ENCODE data around the gene HES5. TPM values are rescaled to one million over a fixed set of nuclear protein-coding genes. Genes with fewer than 3 reads are reported as not detected.

HES5 gene
- total RNA-seq, 1 experiment from 2014 or later, result 0.84 TPM

- no peaks in the 10 kb centered on the region for H3K9me2 ChIP-seq (replicated peaks; ENCODE audit: low read length)
- intact Hi-C loops (cut with micrococcal nuclease), result loop anchor here (1.0 kb wide), 3 partner anchors 42 to 79 kb away; no protein-coding TSS in a partner anchor
- H4K20me1 ChIP-seq (ENCODE audit: low read length), result no peaks in the 10 kb centered on the region
- peaks cover 20% of the 10 kb centered on the region for H3K4me1 ChIP-seq (ENCODE audit: insufficient read depth, low read length)
- peak overlapping the region; percentile 72 for H3K4me2 ChIP-seq (ENCODE audit: low read length)
- CTCF ChIA-PET, result interaction anchor here (0.5 to 1.0 kb wide), 4 partner anchors 53 to 997 kb away, joined by 3 to 4 read pairs (median 3); no protein-coding TSS in a partner anchor
- H3K27ac ChIP-seq (ENCODE audit: low read length), result peak overlapping the region; percentile 20
- TF ChIP-seq EZH2phosphoT487 (IDR thresholded peaks at IDR 0.05; ENCODE audit: borderline replicate concordance, low read length) (no peak), EZH2 (IDR thresholded peaks at IDR 0.05; ENCODE audit: low read length, unreplicated experiment) (no peak), CTCF (conservative IDR thresholded peaks at IDR 0.05; ENCODE audit: low read depth, low read length) (no peak)
- no peak overlapping the region for H2AFZ ChIP-seq (ENCODE audit: low read length)
- no peaks in the 10 kb centered on the region for H3K79me2 ChIP-seq (ENCODE audit: low read length)
- H3K9ac ChIP-seq (ENCODE audit: low read length), result peak overlapping the region; percentile 0; the same call in 1 of the 2 replicates
- POLR2A ChIA-PET (ENCODE audit: unreplicated experiment), result interaction anchor here (0.6 kb wide), 1 partner anchor 33 kb away, joined by 5 read pairs; no protein-coding TSS in a partner anchor
- no TSS peak for BruUV-seq (replicated peaks)
- DNase-seq (peak; percentile 33), ATAC-seq (peak; percentile 61)
- H3K9me3 ChIP-seq (ENCODE audit: low read length), result no peaks in the 10 kb centered on the region
- no peaks in the 10 kb centered on the region for H3K36me3 ChIP-seq (ENCODE audit: low read depth, low read length)
- no peaks in the 10 kb centered on the region for H3F3A ChIP-seq (ENCODE audit: low read length, unreplicated experiment)
- H3K27me3 ChIP-seq (ENCODE audit: low read length), result no peaks in the 10 kb centered on the region
- peak overlapping the region; percentile 8; the same call in 1 of the 2 replicates for H3K4me3 ChIP-seq (ENCODE audit: low read length)
These were observed 36.3 kb downstream of the HES5 start for GRCh38 chr1:2493691-2494322.

- peak overlapping the region; percentile 0; the same call in 1 of the 2 replicates for H3K9ac ChIP-seq (ENCODE audit: low read length)
- H3K27ac ChIP-seq (ENCODE audit: low read length), result no peak overlapping the region
- H3F3A ChIP-seq (ENCODE audit: low read length, unreplicated experiment), result no peaks in the 10 kb centered on the region
- no peaks in the 10 kb centered on the region for H3K9me2 ChIP-seq (replicated peaks; ENCODE audit: low read length)
- H3K4me2 ChIP-seq (ENCODE audit: low read length), result peak overlapping the region; percentile 72
- ChIA-PET POLR2A (ENCODE audit: unreplicated experiment) (interaction anchor here (0.6 kb wide), 1 partner anchor 34 kb away, joined by 5 read pairs; no protein-coding TSS in a partner anchor), CTCF (interaction anchor here (0.8 kb wide), 1 partner anchor 79 kb away, joined by 4 read pairs; no protein-coding TSS in a partner anchor)
- no peak overlapping the region for H2AFZ ChIP-seq (ENCODE audit: low read length)
- no peaks in the 10 kb centered on the region for H4K20me1 ChIP-seq (ENCODE audit: low read length)
- BruUV-seq (replicated peaks), result no TSS peak
- H3K4me3 ChIP-seq (ENCODE audit: low read length), result no peak overlapping the region
- intact Hi-C loops (cut with micrococcal nuclease), result no loop called here
- no peaks in the 10 kb centered on the region for H3K36me3 ChIP-seq (ENCODE audit: low read depth, low read length)
- H3K4me1 ChIP-seq (ENCODE audit: insufficient read depth, low read length), result peaks cover 20% of the 10 kb centered on the region
- DNase-seq (peak; percentile 32), ATAC-seq (no peak; the same call in 1 of the 2 replicates)
- TF ChIP-seq EZH2phosphoT487 (IDR thresholded peaks at IDR 0.05; ENCODE audit: borderline replicate concordance, low read length), result no peak
- no peak for TF ChIP-seq EZH2 (IDR thresholded peaks at IDR 0.05; ENCODE audit: low read length, unreplicated experiment)
- no peak for TF ChIP-seq CTCF (conservative IDR thresholded peaks at IDR 0.05; ENCODE audit: low read depth, low read length)
- H3K79me2 ChIP-seq (ENCODE audit: low read length), result no peaks in the 10 kb centered on the region
- H3K9me3 ChIP-seq (ENCODE audit: low read length), result no peaks in the 10 kb centered on the region
- no peaks in the 10 kb centered on the region for H3K27me3 ChIP-seq (ENCODE audit: low read length)
These were observed 36.8 kb downstream of the HES5 start for GRCh38 chr1:2493218-2493617.

- DNase-seq (no peak), ATAC-seq (no peak)
- Histone ChIP-seq H2AFZ (ENCODE audit: low read length) (no peak overlapping the region), H3K4me3 (ENCODE audit: low read length) (no peak overlapping the region), H3K9me2 (replicated peaks; ENCODE audit: low read length) (no peaks in the 10 kb centered on the region), H3K27me3 (ENCODE audit: low read length) (no peaks in the 10 kb centered on the region), H3K27ac (ENCODE audit: low read length) (no peak overlapping the region), H3K9ac (ENCODE audit: low read length) (no peak overlapping the region), H3K9me3 (ENCODE audit: low read length) (no peaks in the 10 kb centered on the region), H3K4me2 (ENCODE audit: low read length) (no peak overlapping the region), H3F3A (ENCODE audit: low read length, unreplicated experiment) (no peaks in the 10 kb centered on the region), H4K20me1 (ENCODE audit: low read length) (no peaks in the 10 kb centered on the region), H3K36me3 (ENCODE audit: low read depth, low read length) (no peaks in the 10 kb centered on the region), H3K79me2 (ENCODE audit: low read length) (no peaks in the 10 kb centered on the region), H3K4me1 (ENCODE audit: insufficient read depth, low read length) (peaks cover 20% of the 10 kb centered on the region)
- BruUV-seq (replicated peaks), result no TSS peak
- CTCF ChIA-PET, result no interaction called here
- POLR2A ChIA-PET (ENCODE audit: unreplicated experiment), result no interaction called here
- TF ChIP-seq CTCF (conservative IDR thresholded peaks at IDR 0.05; ENCODE audit: low read depth, low read length), result no peak
- TF ChIP-seq EZH2 (IDR thresholded peaks at IDR 0.05; ENCODE audit: low read length, unreplicated experiment), result no peak
- no peak for TF ChIP-seq EZH2phosphoT487 (IDR thresholded peaks at IDR 0.05; ENCODE audit: borderline replicate concordance, low read length)
- intact Hi-C loops (cut with micrococcal nuclease), result no loop called here
These were observed 38.0 kb downstream of the HES5 start for GRCh38 chr1:2492091-2492490.
